ENCODE measurements around the gene DBH.

Gene DBH

DNA sequence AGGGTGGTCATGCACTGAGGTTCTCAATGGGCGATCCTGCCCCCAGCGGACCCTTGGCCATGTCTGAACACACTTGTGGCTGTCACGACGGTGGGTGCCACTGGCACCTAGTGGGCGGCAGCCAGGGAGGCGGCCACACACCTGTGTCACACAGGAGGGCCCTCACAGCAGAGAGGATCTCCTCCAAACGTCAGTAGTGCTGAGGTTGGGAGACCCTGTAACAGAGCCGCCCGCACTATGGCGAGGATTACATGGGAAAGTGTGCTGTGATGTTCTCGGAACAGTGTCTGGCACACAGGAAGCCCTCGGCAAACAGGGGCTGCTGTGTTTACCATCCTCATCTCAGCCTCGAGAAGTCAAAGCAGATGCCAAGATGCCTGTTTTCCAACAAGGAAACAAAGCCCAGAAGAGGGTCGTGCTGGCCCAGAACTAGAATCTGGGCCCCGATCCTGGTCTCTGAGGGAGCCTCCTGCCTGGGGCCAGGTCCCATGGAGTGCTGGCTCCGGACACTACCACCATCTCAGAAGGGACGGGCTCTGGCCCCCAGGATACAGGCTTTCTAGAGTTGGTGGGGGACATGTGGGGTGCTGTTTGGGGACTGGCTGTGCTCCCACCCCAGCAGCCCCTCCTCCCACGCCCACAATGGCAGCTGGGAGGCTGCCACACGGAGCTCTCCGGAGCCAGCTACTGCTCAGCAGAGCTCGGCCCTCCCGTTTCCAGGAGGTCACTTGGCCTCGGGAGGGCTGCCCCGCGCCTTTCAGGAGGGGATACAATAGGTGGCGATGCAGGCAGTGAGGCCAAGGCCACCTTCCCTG, 48.2 kb downstream of the DBH start:
- DNase-seq (ENCODE audit: low spot score) = no peak

- DNase-seq (ENCODE audit: low spot score) = no peak
Measured at GRCh38 chr9:133684936-133685361, 48.8 kb downstream of the DBH start.

GRCh38 chr9:133685653-133686609, 49.8 kb downstream of the DBH start:
- no peak for DNase-seq (ENCODE audit: low spot score)

GRCh38 chr9:133686642-133687575, 50.7 kb downstream of the DBH start:
- no peak for DNase-seq (ENCODE audit: low spot score)

GRCh38 chr9:133687856-133688761, 51.9 kb downstream of the DBH start:
- DNase-seq (ENCODE audit: low spot score) = no peak

DNA sequence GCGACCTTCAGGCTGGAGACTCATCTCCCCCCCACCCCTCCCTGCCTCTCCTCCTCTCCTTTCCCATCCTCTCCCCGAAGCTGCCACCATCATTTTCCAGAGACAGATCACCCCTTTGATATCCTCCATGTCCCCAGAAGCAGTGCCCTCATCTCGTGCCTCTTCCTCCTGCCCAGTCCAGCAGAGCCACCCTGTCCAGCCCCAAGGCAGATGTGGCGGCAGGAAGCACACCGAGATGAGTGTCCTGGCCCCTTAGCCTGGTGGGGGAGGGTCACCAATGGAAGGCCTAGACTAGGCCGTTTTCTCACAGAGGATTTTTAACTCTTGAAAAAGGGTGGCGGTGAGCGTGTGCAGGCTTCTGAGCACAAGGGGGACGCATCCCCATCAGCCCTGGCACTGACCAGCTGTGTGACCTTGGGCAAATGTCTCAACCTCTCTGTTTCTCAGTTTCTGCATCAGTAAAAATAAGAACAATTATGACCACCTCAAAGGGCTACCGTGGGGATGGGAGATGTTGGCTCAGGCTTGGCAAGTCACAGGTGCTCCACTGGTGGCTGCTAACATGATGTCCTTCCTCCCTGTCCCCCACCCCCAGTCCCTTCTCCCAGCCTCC, 53.1 kb downstream of the DBH start:
- no peak for DNase-seq (ENCODE audit: low spot score)

DNA sequence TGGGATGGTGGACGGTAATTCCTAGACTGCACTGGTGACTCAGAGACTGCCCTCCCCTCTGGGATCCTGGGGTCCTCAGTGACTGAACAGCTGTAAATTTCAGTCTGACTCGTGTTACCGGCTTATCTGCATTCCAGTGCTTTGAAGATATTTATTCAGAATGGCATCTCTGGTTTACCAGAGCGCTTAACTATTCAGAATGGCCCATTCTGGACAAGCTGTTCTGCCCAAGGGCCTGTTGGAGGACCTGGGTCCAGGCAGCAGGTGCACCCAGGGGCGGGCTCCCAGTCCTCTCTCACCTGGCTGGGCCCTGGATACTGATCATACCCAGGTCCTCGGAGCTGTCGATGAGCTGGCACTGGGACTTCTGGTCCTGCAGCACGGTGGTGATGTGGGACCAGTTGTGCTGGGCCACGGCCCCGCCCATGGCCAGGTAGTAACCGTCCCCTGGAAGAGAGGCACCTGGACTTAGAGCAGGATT, 54.0 kb downstream of the DBH start:
- DNase-seq (ENCODE audit: low spot score) = no peak

DNA sequence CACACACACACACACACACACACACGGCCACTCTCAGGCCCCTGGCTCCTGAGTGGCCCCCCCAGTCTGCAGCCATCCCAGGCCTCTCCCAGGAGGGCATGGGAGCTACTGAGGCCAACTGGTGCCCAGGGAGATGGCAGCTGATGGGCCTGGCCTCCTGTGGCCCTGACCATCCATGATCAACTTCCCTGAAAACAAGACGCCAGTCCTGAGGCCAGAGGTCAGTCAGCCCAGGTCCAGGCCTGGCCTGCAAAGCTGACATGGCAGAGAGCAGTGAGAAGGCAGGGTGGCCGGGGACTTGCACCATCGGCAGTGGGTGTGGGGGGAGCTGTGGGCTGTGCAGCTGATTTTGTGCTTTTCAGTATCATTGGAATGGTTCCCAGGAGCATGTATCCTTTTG, 55.0 kb downstream of the DBH start:
- no peak for DNase-seq (ENCODE audit: low spot score)

- DNase-seq (ENCODE audit: low spot score) = no peak
Measured at GRCh38 chr9:133691626-133692363, 55.6 kb downstream of the DBH start.

- DNase-seq (ENCODE audit: low spot score) = no peak
Measured at GRCh38 chr9:133692364-133692985, 56.3 kb downstream of the DBH start.

DNA sequence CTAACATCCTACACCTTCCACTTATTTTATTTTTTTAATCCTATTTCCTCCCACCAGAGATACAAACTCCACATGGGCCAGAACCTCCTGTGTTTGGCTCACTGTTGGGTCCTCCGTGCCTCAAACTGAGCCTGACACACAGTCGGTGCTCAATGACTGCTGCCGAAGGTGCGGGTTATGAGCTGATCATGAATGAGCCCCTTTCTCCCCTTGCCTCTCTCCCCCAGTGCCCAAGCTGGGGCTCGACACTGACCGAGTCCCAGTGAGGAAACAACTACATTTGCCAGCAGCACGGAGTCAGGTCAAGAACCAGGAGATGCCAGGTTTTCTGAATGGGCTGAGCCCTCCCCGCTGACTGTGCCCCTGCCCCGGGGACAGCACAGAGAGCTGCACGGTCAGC, 57.0 kb downstream of the DBH start:
- DNase-seq (ENCODE audit: low spot score) = no peak

DNA sequence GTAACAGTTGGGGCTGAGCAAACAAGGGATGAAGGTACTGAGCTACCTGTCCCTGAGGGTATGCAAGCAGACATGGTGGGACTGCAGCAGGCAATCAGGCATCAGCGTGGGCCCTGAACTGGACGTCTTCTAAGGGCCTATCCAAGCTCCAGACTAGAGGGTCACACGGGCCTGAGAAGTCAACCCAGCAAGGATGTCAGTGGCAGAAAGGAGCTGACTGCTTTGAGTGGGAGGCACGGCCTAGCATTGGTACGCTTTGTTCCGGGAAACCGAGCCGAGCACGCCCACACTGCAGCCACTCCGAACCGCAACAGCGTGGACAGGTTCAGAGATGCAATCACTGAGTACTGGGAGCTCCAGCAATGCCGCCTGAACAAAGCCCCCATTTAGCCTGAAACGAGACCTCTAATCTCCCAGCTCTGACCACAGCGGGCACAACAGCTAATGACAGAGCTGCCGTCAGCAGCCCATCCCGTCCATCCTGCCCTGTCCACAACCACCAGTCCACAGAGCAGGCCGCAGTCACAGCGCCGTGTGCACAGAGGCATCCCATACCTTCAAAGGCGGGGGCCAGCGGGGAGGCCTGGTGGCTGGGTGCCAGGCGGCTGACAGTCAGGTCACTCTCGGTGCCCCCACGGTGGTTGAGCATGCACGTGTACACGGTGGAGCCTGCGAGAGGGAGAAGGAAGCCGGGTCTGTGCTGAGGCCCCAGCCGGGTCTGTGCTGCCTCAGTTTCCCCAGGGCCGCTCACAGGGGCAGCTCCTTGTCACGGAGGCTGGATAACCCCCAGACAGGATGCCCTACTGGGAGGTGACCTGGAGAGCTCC, 57.8 kb downstream of the DBH start:
- DNase-seq (ENCODE audit: low spot score) = no peak

DNA sequence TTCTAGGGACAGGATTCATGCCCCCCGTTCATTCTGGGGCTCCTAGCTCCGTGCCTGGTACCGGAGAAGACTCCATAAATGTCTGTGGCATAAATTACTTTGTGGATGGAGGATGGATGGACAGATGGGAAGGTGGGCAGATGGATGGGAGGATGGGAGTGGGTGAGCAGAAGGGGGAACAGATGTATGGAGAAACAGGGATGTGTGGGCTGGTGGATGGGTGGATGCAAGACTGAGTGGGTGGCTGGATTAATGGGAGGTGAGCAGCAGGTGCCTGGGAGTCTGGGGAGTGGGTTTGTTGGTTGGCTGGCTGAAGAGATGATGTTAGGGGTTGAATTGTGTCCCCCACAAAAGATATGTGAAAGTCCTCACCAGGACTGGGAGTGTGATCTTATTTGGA, 58.5 kb downstream of the DBH start:
- no peak for DNase-seq (ENCODE audit: low spot score)

GRCh38 chr9:133696071-133696472, 59.9 kb downstream of the DBH start:
- DNase-seq (ENCODE audit: low spot score) = no peak

DNA sequence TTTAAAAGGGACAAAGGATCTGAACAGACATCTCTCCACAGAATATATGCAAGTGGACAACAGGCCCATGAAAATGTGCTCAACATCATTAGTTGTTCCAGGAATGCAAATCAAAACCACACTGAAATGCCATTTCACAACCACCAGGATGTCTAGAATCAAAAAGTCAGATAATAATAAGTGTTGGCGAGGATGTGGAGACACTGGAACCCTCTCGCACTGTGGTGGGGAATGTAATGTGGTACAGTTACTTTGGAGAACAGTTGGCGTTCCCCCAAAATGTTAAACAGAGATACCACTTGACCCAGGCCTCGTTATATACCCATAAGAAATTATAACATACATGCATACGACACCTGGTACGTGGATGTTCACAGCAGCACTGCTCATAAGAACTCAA, 63.4 kb downstream of the DBH start:
- DNase-seq (ENCODE audit: low spot score) = no peak

GRCh38 chr9:133700819-133701320, 64.7 kb downstream of the DBH start:
- DNase-seq (ENCODE audit: low spot score) = no peak

GRCh38 chr9:133701321-133701980, 65.3 kb downstream of the DBH start:
- DNase-seq (ENCODE audit: low spot score) = no peak

All from RKO (cell line).